Ramos (cell line): ENCODE data around the gene DHX16.

ENCODE experiments used
- in situ Hi-C: fragments of 300-500 bp; cut with MboI; formaldehyde crosslinking; loops from one replicate; pipeline ENCODE4 v1.14.3; 2022; ENCODE audit warnings: low sequenced_read_pairs; ENCODE audit not compliant: unreplicated experiment

DHX16 gene

DNA sequence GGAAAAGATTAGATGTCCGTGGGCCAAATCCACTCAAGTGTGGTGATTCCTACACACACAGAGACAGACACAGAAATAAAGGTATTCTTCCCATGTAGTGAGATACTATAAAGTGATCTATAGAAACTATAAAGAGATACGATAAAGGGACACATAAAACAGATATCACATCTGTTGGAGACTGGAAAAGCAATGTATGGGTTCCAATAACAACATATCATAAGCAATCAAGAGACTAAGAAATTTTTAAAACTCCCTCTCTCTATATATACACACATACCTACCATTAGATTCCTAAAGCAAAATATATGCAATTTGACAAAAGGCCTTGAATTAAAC lies 61.0 kb downstream of the DHX16 start:
- in situ Hi-C loops: no loop called here

DNA sequence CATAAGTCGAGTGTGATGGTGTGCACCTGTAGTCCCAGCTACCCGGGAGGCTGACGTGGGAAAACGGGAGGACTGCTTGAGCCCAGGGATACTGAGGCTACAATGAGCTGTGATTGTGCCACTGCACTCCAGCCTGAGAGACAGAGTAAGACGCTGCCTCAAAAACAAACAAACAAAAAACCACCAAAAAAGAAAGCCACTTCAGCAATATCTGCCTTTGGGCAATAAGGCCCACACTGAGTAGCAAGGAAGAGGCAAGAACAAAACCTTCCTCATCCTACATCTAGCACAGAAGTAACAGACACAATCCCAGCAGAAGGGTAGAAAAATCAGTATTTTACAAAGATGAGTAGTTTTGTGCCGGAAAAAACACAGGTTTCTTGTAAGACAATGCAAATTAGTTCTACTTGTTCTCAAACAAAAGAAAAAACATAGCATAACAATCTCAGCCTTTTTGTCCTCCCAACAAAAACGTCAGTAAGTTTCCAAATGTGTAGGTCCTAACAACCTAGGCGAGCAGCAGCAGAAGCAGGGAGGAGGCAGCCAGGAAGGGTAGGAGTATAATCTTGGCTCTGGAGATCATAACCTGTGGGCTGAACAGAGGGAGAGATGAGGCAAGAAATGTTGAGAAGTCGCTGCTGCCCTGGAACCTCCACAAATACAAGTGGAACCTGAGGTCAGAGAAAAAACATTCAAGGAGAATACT lies 61.5 kb downstream of the DHX16 start:
- in situ Hi-C loops: no loop called here

DNA sequence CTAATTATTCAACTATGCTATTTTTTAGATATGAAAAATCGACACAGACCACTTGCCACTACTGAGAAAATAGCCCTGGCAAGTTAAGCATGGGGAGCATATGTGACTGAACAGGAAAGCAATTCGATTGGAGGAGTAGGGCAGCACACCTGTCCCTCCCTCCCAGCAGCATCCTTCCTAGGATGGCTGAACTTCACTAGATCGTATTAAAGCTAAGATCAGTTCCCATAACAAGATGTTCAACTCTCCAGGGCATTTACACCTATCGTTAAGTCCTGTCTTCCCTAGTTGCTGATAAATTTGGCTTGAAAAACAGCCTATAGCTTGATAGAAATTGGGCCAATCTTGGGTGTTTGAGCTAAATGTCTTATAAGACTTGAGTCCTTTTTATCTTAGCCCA lies 62.7 kb downstream of the DHX16 start:
- in situ Hi-C loops: no loop called here

DNA sequence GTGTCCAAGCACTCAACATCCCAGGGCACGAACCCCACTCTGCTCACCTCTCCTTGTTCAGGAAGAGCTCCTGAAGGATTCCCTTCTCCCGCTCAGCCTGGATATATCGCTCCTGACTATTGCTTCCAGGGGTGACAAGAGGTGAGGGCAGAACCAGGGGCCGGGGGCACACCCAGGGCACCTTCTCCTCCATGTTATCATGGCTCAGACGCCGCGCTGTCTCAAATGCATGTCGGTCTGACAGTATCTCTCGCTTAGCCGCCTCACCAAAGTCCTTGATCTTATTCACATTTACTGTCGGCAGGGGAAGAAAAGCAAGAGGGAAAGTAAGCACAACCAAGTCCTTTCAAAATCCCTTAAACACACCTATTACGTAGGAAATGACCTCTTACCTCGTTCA lies 68.8 kb downstream of the DHX16 start:
- in situ Hi-C loops: no loop called here
